ENCODE measurements around the gene RAB5B.

The RAB5B gene, protein sequence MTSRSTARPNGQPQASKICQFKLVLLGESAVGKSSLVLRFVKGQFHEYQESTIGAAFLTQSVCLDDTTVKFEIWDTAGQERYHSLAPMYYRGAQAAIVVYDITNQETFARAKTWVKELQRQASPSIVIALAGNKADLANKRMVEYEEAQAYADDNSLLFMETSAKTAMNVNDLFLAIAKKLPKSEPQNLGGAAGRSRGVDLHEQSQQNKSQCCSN

DNA sequence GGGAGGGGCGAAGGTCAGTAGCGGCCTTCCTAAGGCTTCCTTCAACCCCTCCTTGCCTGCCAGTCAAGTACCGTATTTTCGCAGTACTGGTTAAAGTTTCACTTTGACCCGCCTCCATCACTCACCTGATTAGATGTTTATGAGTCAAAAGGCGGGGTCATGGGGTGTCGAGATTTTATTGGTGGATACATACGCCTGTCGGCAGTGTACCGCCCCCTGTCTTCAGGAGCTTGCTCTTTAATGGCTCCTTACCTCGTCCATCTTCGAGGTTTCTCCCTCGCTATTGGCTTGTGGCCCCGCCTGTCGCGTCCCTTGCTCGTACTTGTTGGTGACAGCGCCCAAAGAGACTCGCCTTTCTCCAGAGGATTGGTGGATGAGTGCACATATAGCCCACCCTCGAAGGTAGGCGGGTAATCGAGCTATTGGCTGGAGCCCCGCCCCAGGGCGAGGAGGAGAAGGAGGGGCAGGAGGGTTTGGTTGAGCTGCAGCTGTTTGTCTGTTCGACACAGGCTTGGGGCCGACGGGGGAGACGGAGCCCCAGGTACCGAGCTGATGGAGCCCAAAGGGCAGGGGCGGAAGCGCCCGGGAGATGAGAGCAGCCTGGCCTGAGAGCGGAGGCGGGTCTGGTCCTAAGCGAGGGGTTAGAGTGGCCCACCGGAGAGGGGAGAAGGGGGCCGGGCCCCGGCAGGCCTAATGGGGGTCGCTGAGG lies at the start of gene RAB5B:
Gene RAB5B, plus strand, starts transcription at position 480 of the 709 bp plus-strand sequence. CDS start 12,883 bp downstream, outside the sequence.
- DNase-seq (ENCODE audit: low spot score), result peak; percentile 100

DNA sequence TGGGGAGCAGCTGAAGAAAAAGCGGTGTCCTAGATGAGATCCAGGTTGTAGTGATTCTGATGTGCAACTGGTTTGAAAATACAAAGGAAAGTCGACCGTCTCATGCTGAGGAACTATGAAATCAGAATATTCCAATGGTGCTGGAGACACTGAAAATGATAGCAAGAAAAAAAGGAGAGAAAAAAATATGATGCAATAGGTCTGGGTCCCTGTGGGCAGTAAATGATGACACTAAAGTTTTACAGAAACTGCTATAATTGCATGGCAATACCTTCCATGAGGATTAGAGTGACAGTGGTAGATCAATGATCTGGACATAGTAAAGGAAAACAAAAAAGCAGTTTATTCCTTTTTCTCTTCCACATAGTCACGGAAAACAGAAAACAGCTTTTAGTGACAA lies 48.5 kb upstream of the RAB5B start:
- DNase-seq (ENCODE audit: low spot score), result no peak

DNA sequence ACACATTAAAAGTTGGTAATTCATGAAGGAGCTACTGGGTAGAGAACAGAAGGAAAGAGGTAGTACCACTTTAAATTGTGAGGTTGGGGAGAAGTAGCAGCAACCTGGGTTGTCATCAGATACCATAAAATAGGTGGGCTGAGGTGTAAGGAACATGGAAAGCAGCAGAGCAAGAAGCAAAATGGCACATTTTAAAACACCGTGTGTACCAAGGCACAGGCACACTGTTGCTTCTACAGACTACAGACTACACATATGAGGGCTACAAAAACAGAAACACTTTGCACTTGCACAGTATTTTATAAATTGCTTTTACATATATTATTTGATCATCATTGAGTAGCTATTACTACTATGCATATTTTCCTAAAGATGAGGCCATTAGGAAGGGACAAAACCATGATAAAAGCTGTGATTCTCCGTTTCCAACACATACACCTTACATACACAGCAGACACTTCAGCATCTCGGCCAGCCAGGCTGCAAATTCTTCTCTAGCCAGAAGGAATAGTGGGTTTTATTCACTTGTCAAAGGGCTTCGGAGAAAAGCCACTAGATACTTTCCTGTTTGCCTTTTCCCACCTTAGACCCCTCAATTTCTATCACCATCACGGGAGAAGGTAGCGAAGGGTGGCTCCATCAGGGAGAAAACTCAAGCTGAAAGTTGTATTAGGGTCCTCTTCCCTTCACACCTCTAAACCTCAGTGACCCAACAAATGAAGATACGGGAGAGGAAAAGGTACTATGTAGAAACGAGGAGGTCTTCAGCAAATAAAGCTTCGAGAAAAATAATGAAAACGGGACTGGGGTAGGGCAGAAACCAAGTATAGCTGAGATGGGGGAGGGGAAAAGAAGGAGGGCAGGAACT lies 47.8 kb upstream of the RAB5B start:
- DNase-seq (ENCODE audit: low spot score), result peak; percentile 27

DNA sequence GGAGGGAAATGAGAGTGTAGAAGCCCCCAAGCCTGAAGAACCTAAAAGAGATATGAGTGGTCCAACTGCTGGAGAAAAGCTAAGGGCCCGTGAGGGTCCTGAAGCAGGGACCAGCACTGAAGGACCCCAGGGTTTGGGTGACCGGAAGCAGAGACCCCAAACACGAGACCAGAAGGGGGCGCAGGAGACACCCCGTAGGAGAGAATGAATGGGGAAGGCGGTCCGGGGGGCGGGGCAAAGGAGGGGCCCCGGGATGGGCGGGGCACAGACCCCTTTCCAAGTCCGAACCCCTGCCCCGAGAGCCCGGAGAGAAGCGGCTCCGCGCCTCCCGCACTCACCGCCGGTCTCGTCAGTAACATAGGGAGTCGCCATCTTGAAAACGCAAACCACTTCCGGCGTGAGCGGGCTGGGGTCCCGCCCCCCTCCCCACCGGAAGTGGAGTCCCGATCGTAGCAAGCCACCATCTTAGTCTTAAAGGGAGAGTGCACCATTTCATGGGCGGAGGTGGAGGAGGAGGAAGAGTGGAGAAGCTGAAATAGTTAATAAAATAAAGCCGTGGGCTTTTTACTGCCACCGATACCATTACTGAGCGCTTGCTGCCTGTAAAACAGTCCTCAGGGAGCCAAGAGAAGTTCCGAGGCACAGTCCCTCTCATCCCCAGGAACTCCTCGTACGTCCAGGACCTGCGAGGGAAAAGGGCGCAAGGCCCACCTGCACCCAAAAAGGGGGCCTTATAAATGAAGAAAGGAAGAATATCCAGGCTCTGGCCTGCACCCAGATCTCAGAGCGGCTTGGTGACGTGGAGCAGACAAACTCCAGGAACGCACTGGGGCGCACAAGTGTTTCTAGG lies 46.9 kb upstream of the RAB5B start:
- DNase-seq (ENCODE audit: low spot score), result peak; percentile 93

DNA sequence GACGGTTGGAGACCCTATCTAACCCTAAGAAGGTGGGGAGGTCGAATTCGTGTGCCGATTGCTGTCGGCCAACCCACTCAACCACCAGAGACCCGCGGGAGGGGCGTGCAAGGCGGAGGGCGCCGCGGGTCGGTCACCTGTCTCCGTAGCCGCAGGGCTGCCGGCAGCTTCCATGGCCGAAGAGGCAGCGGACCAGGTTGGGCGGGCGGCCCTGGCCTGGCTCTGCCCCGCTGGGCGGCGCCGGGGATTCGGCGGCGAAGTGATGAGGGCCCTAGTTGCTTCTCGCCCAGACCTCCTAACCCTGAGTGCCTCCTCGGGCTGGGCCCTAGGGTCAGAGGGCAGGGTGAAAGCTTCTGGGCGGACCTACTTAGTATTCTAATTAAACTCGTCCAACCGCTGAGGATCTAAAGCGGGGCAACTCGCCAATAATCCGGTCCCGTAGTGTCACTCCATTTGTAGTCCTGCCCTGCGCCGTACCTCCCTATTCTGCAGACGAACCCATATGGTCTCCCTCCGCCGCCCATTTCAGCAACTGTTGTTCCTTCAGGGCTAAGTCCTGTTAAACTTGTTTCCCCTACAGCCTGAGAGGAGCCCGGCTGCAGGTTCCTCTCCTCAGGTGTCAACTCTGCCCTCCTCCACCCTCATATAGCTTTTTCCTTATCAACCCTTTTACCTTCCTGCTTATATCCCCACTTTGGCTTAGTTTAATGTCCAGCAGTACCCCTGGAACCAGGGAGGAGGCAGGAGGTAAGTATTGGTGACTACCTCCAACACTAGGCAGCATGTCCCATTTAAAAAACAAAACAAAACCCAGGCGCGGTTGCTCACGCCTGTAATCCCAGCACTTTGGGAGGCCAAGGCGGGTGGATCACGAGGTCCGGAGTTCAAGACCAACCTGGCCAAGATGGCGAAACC lies 46.0 kb upstream of the RAB5B start, which contains the start of gene PYM1:
Gene PYM1, minus strand, starts transcription at position 307 of the 915 bp plus-strand sequence. Its CDS starts 133 bp downstream, at position 174.
- peak; percentile 93 for DNase-seq (ENCODE audit: low spot score)

DNA sequence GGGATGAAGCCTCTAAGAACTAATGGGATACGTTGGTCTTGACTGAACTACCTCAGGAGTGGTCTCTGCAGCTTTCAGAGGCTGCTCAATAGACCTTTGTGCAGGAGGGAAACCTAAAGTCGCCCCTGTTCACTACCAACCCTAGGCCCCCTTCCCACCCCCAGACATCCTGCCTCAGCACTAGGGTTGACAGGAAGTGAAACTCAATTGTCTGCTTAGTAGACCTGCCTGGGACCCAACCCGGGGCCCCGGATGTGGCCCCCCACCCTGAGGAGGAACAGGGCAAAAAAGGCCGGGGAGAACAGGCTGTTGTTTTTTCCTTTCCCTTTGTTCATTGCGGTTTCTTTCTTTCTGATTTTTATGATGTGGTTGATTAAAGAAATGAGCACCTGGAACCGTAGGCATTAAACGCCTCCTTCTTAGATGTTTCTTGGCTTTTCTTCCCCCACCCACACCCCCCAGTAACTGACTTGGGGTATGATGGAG lies 44.5 kb upstream of the RAB5B start:
- DNase-seq (ENCODE audit: low spot score), result no peak

DNA sequence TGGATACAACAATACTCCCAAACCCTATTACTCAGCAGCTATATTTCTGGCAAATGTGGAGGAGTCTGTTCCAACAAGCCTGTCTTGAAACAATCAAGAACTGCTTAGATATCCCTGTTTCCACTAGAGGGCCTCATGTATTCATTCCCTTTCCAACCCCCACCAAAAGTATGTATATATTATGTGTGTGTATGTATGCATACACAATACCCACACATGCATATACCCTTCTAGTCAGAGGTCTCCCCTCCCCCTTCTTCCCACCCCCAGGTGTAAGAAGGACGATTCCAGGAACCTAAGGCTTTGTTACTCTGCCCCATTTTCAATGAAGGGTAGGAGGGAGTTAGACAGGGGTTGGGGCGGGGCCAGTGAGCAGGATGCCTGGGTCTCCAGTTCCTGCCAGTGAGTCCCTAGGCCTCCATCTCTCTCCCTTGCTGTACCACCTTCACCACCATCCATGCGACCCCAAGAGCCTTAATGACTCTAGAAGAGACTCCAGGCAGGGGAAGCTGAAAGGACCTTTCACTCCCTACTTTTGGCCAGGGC lies 43.0 kb upstream of the RAB5B start, which contains the start of gene DGKA:
Gene DGKA, plus strand, starts transcription at position 392 of the 546 bp plus-strand sequence. CDS start 5,342 bp downstream, outside the sequence.
- peak; percentile 90 for DNase-seq (ENCODE audit: low spot score)

DNA sequence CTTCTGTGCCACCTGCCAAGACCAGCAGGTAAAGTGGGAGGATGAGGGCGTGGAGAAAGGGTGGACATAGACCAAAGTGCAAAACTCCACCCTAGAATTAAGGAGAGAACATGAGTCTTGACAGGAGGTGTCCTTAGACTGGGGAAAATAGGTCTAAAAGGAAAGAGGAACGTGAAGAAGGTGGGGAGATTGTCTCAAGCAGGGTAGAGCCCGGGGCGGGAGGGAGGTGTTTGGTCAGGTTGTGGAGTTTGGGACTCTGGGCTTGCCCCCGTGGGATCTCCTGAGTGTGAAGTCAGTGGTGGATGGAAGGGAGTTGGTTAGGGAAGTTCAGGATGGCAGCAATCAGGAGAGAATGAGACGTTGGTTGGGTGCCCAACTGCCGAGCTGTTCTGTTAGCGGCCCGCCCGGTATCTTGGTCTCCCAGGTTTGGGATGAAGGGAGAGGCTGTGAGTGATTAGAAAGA lies 42.5 kb upstream of the RAB5B start:
- DNase-seq (ENCODE audit: low spot score), result peak; percentile 22

DNA sequence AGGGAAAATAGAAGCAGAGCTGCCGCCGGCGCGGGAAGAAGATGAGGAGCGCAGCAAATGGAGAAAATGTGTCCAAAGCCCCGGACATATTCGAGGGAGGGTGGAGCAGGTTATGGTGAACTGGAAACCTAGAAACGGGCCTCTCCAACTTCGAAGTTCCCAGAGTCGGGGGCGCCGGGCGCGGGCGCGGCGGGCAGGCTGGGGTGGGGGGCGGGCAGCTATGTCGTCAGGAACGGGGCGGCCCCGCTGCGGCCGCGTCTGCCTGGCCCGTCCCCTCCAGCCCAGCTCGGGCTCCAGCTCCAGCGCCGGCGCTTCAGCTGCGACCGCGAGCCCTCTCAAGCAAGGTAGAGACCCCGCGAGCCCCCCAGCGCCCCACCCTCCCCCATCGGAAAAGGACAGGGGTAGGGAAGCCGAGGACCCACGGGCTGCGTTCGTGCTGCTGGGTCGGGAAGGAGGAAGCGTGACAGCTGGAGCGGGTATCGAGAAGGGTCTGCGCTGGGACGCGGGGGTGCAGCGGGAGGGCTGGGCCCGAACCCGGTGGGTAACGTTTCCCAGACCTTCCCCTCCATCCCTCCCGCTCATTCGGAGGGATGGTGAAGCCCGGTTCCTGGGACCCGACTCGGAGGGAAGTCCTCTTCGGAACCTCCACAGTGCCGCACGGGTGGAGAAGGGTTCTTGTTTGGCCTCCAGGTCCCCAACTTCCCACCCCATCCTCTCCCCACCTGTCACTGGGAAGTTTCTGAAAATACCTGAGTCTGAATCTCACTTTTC lies 41.9 kb upstream of the RAB5B start:
- peak; percentile 46 for DNase-seq (ENCODE audit: low spot score)

DNA sequence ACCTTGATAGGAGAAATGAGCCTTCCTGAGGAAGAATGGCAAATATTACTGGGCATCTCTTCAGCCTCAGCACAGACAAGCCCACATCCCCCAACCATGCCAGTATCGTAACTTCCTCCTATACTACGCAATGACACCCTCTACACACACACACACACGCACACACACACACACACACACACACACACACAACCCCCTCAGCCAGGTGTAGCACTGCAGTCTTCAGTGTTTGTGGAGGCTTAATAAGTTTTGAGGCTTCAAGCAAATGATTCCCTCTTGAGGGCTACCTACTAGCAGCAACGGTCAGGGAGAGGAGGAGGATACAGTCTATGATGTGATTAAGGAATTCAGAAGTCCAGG lies 41.3 kb upstream of the RAB5B start:
- DNase-seq (ENCODE audit: low spot score), result peak; percentile 29

DNA sequence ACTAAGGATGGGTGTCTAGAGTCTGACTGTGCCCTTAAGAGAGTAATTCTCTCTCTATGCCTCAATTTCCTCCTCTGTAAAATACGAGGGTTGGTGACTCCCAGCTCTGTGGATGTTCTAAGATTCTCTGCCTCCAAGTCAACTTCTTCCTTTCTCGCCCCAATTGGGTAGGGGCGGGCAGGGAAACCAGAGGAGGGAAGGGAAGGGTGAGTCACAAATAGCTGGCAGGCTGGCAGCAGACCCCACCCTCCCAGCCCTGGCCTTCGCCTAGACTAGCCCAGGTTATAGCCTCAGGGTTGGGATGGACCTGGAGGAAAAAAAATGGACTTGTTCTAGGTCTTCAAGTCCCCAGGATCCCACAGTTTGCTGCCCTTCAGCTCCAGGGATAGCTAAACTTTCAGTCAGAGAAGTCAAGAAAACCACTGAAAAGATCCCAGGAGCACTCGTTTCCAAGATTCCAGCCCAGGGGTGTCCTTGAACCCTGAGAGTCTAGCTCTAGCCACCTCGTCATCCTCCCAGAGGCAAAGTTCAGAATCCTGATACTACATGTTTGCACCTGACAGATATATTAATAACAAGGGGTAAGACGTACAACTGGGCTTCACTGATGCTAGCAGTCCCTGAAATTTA lies 40.6 kb upstream of the RAB5B start:
- no peak for DNase-seq (ENCODE audit: low spot score)

DNA sequence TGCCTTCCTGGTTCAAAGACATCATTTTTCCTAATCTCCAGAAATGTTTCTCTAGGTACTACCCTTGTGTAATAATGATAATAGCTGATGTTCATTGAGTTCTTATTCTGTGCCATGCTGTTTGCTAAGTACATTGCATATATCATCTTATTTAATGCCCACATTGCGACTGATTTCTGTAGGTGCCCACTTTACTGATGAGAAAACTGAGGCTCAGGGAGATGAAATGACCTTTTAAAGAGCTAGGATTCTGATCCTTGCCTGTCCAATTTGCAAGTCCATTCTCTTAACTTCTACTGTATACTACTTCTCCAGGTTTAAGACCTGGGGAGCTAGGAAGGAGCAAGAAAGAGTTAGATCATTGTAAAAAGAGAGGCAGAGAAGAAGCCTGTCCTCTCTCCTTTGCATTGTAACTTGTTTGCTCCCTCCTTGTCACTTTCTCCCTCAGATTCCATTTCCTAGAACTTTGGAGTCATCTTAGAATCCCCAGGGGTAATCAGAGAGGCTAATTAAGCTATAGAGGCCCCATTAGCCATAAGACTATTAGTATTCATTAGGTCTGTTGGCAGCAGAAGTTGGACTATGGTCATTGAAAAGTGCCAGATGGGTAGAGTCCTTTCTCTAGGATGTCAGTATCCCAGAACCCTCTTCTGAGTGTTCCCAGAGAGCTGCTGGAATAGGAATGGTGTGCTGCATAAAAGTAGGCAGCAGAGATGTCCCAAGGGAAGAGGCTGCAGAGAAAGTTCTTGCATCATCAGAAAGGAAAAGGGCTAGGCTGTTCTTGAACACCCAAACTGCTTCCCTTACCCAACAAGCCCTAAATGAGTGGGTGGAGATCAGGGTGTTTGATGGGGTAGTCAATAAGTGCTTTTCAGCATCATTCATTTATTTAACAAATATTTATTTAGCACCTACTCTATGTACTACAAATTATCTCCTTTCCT lies 39.8 kb upstream of the RAB5B start:
- DNase-seq (ENCODE audit: low spot score), result no peak

DNA sequence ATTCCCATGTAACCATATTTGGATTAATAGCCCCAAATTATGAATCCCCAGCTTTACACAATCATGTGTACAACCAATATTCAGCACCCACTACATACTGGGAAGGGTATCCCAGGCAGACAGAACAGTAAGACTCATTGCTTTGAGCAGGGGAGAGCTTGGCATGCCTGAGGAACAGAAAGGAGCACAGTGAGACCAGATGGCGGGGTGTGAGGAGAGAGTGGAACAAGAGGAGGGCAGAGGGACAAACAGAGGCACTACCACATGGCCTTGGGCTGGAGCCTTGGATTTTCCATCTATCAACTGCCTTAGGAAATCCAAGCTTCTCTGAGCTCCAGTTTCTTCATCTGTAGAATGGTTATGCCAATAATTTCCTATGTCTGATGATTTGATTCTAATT lies 39.1 kb upstream of the RAB5B start:
- DNase-seq (ENCODE audit: low spot score), result no peak

DNA sequence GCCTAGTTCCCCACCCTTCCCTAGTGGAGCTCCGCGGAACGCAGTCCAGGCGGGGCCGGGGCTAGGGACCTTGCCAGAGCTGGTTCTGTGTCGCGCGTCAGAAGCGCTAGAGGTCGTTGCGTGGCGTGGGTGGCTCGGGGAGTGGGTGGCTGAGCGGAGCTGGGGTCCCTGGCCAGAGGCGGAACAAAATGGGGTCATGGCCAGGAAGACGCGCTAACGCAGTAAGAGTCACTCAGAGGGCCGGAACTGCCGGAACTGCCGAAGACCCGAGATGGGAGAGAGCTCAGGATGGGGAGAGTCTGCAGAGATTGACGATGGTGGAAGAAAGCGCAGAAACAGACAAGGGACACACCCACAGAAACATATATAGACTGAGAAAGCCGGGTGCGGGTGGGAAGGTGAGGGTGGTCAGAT lies 38.1 kb upstream of the RAB5B start:
- no peak for DNase-seq (ENCODE audit: low spot score)

DNA sequence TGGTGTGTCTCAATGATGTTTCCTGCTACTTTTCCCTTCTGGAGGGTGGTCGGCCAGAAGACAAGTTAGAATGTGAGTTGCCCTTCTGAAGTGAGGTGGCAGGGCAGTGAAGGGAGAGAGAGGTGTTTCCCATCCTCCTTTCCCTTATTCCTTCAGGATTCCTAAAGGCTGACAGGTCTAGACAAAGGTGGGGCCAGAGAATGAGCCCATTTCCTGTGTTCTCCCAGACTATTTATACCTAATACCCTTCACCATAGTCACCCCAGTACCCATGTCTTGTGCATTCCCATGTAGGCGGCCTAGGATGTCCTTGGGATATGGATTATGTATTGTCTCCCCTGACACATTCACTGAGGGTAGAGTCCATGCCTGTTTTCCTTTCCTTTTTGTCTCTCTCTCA lies 35.9 kb upstream of the RAB5B start:
- no peak for DNase-seq (ENCODE audit: low spot score)

DNA sequence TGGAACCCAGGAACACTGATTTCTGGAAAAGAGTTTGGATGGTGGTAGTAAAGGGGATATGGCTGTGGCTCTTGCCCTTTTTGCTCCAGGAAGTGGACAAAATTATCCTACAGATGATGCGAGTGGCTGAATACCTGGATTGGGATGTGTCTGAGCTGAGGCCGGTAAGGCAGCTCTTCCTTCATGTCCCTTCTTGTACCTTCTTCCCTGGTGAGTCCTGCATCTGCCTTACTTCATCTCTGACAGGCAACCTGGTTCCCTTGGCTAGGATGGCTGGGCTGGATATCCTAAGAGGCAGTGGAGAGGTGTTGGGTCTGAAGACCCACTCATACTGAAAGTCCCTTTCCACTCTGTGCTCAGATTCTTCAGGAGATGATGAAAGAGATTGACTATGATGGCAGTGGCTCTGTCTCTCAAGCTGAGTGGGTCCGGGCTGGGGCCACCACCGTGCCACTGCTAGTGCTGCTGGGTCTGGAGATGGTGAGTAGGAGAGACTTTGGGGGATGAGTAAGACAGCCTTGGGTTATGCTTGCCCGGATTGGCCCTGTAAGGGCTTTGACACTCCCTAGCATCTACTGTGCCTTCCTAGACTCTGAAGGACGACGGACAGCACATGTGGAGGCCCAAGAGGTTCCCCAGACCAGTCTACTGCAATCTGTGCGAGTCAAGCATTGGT lies 34.9 kb upstream of the RAB5B start:
- DNase-seq (ENCODE audit: low spot score), result no peak
